HG02840 (cell line): Measurements from ENCODE around the gene CHRDL1.
"Not testable (repeated sequence)": the region's sequence is repeated elsewhere in the genome, so short reads cannot be mapped to it uniquely, and the experiment has no call there.

Source experiments
- ATAC-seq: cut with Tn5 transposase; IDR thresholded peaks from one replicate; pipeline ENCODE4 v1.9.1; 2021; ENCODE audit warnings: mild to moderate bottlenecking, moderate library complexity, moderate number of reproducible peaks; ENCODE audit not compliant: unreplicated experiment, low FRiP score

Gene CHRDL1

GRCh38 chrX:110669572-110669971 lies 126.0 kb downstream of the CHRDL1 start:
- ATAC-seq, result no peak

DNA sequence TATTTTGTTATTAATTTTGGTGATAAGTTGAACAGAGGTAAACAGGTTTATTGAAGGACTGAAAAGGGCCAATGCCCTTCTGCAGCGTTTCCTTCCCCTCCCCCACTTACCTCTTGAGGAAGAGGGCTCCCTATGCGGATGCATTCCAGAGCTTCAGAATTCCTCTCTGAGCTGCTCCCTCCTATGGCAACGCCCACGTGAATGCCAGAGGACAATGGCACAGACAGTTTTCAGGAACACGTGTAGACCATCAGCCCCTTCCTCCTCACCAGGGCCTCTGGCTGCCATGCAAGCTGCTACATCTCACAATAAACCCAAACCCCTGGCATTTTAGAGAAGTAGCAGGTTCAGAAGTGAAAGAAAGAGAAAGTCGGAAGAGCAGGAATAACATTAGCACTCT lies 127.9 kb downstream of the CHRDL1 start:
- ATAC-seq, result no peak

GRCh38 chrX:110665223-110666002 lies 130.2 kb downstream of the CHRDL1 start:
- no peak for ATAC-seq

DNA sequence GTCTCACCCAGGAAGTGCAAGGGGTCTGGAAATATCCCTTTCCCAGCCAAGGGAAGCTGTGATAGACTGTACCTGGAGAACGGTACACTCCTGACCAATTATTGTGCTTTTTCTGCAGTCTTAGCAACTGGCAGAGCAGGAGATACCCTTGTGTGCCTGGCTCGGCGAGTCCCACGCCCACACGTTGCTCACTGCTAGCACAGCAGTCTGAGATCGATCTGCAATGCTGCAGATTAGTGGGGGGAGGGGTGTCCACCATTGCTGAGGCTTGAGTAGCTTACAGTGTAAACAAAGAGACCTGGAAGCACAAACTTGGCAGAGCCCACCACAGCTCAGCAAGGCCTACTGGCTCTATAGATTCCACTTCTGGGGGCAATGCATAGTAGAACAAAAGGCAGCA lies 138.5 kb downstream of the CHRDL1 start:
- ATAC-seq, result no peak

DNA sequence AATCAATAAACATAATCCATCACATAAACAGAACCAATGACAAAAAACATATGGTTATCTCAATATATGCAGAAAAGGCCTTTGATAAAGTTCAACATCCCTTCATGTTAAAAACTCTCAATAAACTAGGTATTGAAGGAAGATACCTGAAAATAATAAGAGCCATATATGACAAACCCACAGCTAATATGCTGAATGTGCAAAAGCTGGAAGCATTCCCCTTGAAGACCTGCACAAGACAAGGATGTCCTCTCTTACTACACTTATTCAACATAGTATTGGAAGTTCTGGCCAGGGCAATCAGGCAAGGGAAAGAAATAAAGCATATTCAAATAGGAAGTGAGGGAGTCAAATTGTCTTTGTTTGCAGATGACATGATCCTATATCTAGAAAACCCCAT lies 141.3 kb downstream of the CHRDL1 start:
- not testable (repeated sequence) for ATAC-seq

DNA sequence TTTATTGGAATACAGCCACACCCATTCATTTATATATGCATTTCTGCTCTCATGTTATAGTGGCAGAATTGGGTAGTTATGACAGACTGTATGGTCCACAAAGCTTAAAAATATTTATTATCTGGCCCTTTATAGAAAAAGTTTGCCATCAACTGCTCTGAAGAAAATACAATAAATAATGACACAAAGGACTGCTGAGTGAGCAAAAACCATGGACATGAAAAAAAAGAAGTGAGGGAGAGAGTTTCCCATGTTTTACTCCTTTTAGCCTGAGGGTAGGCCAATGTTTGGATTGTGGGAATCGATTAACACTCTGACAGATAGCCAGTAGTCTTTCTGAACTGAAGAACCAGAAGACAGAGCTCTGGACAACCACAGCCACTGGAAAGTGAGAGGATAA lies 149.2 kb downstream of the CHRDL1 start:
- no peak for ATAC-seq
